ENCODE results near the gene TUBE1. TPM values are rescaled to one million over a fixed set of nuclear protein-coding genes. Genes with fewer than 3 reads are reported as not detected.

Gene TUBE1
- total and polyA plus RNA-seq, 2 of the 4 experiments (the other 2 are of a cell fraction) = 7.9 to 8.6 TPM

GRCh38 chr6:112021691-112022310 is 65.5 kb downstream of the TUBE1 start:
- Histone ChIP-seq H3K27ac (ENCODE audit: insufficient read depth, low read length) (no peak overlapping the region), H2AFZ (replicated peaks; ENCODE audit: low read length, poor library complexity) (no peak overlapping the region), H2BK120ac (ENCODE audit: low read depth, low read length) (no peak overlapping the region), H4K8ac (ENCODE audit: low read depth in 2 of 2, low read length in 2 of 2) (no peak overlapping the region), H2AK5ac (ENCODE audit: low read depth, low read length) (no peak overlapping the region), H4K20me1 (ENCODE audit: insufficient read depth, low read length) (no peaks in the 10 kb centered on the region), H3K9ac (ENCODE audit: low read depth, low read length) (no peak overlapping the region), H3K36me3 (ENCODE audit: control insufficient read depth, insufficient read depth, low read length) (no peaks in the 10 kb centered on the region), H3K9me1 (ENCODE audit: insufficient read depth, low read length) (no peaks in the 10 kb centered on the region), H3K4me1 (ENCODE audit: control insufficient read depth, insufficient read depth, low read length) (peaks cover 1% of the 10 kb centered on the region; the same call in 1 of the 2 replicates), H3K4me3 (ENCODE audit: insufficient read depth, low read depth, low read length) (no peak overlapping the region), H4K91ac (ENCODE audit: insufficient read depth, low read depth, low read length) (no peak overlapping the region), H2BK20ac (ENCODE audit: low read depth, low read length) (no peak overlapping the region), H2BK5ac (ENCODE audit: low read depth, low read length, poor library complexity, severe bottlenecking) (no peak overlapping the region), H3K14ac (replicated peaks; ENCODE audit: low read depth, low read length) (no peak overlapping the region), H3K9me3 (ENCODE audit: control insufficient read depth, insufficient read depth, low read length) (peaks cover 3% of the 10 kb centered on the region), H3K23ac (ENCODE audit: low read depth, low read length) (no peak overlapping the region), H4K5ac (ENCODE audit: low read depth, low read length) (no peak overlapping the region), H3K56ac (ENCODE audit: extremely low read depth, insufficient read depth, low read length) (no peak overlapping the region), H2BK15ac (ENCODE audit: low read depth, low read length) (no peak overlapping the region), H2AK9ac (replicated peaks; ENCODE audit: low read depth, low read length, poor library complexity) (no peak overlapping the region), H3K4ac (ENCODE audit: low read depth, low read length) (no peak overlapping the region), H3K18ac (ENCODE audit: low read depth, low read length) (no peak overlapping the region), H3K4me2 (ENCODE audit: low read depth, low read length) (no peak overlapping the region), H3K79me1 (ENCODE audit: low read depth in 1 of 2, low read length in 2 of 2) (no peaks in the 10 kb centered on the region), H3K27me3 (ENCODE audit: control insufficient read depth, insufficient read depth, low read length) (no peaks in the 10 kb centered on the region)
- no peak for TF ChIP-seq CTCF (conservative IDR thresholded peaks at IDR 0.05; ENCODE audit: low read depth, low read length)
- no peak for TF ChIP-seq POLR2A (IDR thresholded peaks at IDR 0.05; ENCODE audit: low read depth, low read length)
- no peak for TF ChIP-seq MAZ (IDR thresholded peaks at IDR 0.05; ENCODE audit: borderline replicate concordance, low read depth, low read length)
- no peak for TF ChIP-seq BHLHE40 (IDR thresholded peaks at IDR 0.05; ENCODE audit: low read depth, low read length)
- TF ChIP-seq RAD21 (IDR thresholded peaks at IDR 0.05; ENCODE audit: low read length) = no peak
- BruUV-seq (replicated peaks) = no TSS peak
- no peak for DNase-seq
- ChIA-PET POLR2A (ENCODE audit: unreplicated experiment) (no interaction called here), CTCF (no interaction called here)
- in situ Hi-C loops (cut with MboI; ENCODE audit: low sequenced_read_pairs) (no loop called here), dilution Hi-C loops (cut with HindIII; ENCODE audit: low sequenced_read_pairs, unreplicated experiment) (no loop called here), intact Hi-C loops (cut with micrococcal nuclease) (no loop called here)
- ATAC-seq (ENCODE audit: low read depth) = no peak
- 67% methylated on average over 1 of the region's 6 CpGs; no CpG with 5 or more reads in 1 of the 2 experiments for WGBS, 2 experiments (ENCODE audit: extremely low coverage in 2 of 2, insufficient read length in 1 of 2)

Other genes starting within 250 kb of the TUBE1 start
- 36.4 and 41.1 TPM in 2 replicates for gene FYN, start 214.0 kb downstream of the TUBE1 start, total RNA-seq (2012; rRNA removed)
- gene FYN, start 214.0 kb downstream of the TUBE1 start, polyA plus RNA-seq (2012; rRNA removed) = 30.8 and 35.1 TPM in 2 replicates
- not detected in 2 replicates for gene CCN6, start 33.4 kb downstream of the TUBE1 start, total RNA-seq (2012; rRNA removed)
- gene CCN6, start 33.4 kb downstream of the TUBE1 start, polyA plus RNA-seq (2012; rRNA removed) = not detected in 2 replicates
- 8.6 and 11.4 TPM in 2 replicates for gene FAM229B, start 109 bp upstream of the TUBE1 start, total RNA-seq (2012; rRNA removed)
- gene FAM229B, start 109 bp upstream of the TUBE1 start, polyA plus RNA-seq (2012; rRNA removed) = 23.2 and 25.6 TPM in 2 replicates
- 29.7 and 35.8 TPM in 2 replicates for gene LAMA4, start 167.1 kb upstream of the TUBE1 start, total RNA-seq (2012; rRNA removed)
- gene LAMA4, start 167.1 kb upstream of the TUBE1 start, polyA plus RNA-seq (2012; rRNA removed) = 28.9 and 33.9 TPM in 2 replicates

Data from IMR-90 (cell line).